HG03064 (cell line): ENCODE measurements around the gene MTG1.
"Not testable (repeated sequence)": the region's sequence is repeated elsewhere in the genome, so short reads cannot be mapped to it uniquely, and the experiment has no call there.

ENCODE experiments used
- ATAC-seq: cut with Tn5 transposase; IDR thresholded peaks from one replicate; pipeline ENCODE4 v1.9.1; 2021; ENCODE audit warnings: low read depth; ENCODE audit not compliant: unreplicated experiment

MTG1 gene

DNA sequence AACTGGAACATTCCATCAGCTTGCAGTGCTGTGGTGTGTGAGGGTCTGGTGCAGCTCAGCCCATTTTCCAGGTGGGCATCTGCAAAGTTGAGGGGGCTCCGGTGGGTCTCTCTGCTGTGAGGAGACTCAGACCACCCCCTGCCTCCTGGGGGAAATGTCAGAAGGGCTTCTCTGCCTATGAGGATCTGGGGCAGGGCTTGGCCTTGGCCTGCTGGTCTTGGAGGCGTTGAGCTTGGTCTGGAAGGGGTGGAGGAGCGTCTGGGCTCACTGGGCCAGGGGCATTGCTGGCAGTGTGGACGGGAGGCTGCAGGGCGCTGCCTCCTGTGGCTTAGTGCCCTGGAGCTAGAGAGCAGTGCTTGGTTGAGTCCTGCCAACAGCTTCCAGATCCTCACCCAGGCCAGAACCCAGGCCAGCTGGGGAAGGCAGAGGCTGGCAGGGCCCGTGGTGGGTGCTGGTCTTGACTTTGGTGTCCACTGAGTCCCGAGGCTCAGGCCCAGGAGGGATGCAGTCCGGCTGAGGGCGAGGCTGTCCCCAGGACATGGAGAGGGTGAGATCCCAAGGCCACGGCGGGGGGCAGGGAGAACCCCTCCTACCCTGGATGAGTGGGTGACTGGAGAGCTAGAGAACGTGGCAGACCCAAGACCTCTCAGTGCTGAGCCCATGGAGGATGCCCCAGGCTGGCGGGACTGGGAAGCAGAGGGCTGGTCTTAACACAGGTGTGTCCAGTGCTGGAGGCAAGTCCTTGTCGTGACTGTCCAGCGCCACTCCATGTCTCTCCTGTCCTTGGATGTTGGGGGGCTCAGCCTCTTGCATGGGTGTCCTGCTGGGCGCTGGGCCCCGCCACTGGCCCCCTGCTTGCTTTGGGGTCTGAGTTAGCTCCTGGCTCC is 27.6 kb downstream of the MTG1 start:
- no peak for ATAC-seq

DNA sequence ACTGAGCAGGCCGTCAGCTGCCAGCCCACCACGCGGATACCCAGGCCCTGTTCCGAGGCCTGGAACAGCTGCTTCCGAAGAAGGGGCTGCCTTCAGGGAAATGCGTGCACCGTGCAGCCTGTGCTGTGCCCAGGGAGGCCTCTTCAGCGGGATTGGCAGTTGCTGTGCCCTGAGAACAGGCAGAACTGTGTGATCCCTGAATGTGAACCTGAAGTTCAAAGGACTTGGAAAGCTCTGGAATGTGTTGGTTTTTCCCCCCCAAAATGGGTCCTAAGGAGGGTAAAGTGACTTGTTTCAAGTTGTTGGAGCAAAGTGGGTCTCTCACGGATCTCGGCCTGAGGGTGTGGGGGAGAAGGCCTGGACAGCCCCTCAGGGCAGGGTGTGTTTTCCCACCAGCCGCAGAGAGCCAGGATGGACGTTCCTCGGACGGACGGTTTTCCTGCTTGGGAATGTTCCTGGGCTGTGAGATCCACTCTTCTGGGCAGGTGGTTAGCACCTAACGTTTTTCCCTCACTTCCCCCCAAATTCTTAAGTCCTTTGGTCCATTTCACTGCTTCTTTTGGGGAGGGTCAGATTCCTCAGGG is 28.4 kb downstream of the MTG1 start:
- ATAC-seq, result no peak

DNA sequence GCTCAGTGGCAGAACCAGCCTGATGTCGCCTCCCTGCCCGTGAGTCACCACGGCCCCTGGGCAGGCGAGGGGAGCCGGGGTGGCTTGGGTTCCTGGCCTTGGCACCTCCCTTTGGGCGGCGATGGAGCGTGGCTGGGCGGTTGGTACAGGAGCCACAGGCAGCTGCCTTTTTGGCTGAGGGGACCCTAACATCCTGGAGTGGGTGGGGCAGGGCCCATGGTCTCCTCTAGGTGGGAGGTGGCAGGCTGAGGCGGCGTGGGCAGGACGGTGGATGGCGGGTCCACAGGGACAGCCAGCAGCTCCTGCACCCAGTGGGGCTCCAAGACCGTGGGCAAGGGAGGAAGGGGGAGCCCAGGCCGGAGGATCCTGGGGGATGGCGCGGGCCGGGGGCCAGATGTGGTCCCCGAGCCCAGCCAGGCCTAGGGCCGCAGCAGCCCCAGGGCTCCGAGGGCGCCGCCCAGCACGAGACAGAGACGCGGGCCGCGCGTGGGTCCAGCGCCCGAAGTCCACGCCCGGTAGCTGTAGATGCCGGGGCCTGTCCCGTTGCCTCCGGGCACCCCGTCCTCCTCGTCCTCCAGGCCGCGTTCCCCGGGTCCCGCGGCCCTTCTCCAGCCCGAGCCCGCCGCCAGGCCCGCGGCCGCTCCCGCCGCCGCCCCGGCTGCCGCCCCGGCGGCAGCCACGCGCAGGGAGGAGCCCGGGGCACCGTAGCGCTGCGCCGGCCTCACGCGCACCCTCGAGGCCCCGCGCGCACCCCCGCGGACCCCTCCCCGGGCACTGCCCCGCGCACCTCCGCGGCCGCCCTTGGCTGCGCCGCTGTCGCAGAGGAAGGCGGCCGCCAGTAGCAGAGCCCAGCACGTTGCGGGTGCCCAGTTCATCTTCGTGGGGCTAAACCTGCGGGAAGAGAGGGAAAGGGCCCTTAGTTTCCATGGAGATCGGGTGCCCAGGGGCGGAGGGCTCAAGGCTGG is 29.1 kb downstream of the MTG1 start:
- no peak for ATAC-seq

DNA sequence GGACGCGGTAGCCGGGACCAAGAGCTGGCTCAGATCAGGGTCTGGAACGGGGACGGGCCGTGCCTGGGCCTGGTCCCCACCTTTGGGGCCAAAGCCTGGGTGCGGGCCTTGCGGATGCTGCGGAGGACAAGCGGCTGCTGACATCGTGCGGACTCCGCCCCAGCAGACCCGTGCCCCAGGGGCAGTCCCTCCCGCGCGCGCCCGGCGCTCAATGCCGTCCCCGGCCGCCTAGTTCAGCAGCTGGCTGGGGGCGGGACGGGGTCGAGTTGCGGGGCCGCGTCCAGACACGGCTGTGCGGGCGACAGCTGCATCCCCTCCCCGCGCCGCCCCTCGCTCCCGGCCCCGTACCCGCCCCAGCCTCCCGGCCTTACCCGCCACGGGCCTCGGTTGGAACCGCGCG is 30.1 kb downstream of the MTG1 start:
- not testable (repeated sequence) for ATAC-seq

DNA sequence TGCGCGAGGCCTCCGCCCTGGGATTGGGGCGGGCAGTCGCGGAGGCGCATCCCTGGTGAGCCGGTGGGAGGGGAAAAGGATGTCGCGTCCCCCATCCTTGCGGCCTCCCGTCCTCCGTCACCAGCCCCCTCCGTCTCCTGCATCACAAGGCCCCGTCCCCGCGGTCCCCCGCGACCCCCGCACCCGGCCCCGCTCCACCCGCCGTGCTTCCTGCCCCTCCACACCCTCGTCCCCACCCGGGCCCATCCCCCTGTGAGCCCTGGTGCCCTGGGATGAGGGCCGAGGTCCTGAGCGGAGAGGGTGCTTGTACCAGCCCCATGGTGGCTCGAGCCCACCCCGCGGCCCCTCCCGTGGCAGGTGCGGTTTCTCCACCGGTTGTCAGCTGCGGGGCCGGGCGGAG is 30.6 kb downstream of the MTG1 start, which contains the start of gene SPRN:
Gene SPRN (minus strand): TSS at position 25 of the 400 bp plus-strand sequence. CDS start 944 bp downstream, outside the sequence.
- not testable (repeated sequence) for ATAC-seq

DNA sequence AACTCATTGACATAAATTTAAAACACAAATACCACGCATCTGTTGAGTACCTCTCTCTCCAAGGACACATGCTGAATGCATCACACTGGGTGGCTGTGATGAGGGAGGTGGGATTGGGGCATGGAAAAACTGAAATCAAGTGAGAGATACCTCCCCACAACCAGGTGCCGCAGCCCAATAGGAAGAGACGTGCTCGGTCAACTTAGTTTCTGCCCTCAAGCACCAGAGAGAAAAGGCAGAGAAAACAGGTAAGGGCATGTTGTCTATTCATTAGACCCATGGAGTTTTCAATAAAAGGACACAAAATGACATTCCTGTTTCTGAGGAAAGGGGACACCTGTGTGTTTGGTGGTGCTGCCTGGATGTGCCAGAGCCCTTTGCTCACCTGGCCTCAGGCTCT is 35.6 kb downstream of the MTG1 start:
- not testable (repeated sequence) for ATAC-seq

DNA sequence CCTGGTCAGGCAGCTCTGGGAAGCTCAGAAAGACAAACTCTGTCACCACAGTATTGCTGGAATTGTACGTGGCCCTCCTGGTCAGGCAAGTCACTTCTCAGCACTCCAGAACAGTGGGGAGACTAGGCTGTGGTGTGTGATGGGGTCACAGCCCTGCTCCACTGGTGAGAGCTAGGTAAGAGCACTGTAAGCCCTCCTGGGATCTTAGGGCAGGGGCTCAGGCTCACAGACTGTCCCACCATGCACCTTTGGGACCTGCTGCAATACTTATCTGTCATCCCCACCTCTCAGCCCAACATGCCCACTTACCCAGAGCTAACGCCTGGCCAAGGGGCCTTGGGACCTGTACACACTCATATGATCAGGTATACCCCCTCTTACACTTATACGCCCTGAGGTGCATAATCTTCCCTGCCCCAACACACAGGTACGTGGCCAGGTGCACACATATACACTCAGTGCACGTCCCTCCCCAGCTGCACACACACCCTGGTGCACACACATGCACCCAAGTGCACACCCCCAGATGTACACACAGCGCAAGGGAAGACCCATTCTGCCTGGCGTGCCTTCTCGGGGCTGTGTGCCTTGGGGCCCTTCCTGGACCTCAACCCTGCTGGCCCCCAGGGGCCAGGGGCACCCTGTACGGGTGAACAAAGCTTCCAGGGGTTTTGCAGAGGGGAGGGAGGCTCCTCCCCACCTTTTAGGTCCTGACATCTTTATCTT is 38.1 kb downstream of the MTG1 start:
- not testable (repeated sequence) for ATAC-seq

DNA sequence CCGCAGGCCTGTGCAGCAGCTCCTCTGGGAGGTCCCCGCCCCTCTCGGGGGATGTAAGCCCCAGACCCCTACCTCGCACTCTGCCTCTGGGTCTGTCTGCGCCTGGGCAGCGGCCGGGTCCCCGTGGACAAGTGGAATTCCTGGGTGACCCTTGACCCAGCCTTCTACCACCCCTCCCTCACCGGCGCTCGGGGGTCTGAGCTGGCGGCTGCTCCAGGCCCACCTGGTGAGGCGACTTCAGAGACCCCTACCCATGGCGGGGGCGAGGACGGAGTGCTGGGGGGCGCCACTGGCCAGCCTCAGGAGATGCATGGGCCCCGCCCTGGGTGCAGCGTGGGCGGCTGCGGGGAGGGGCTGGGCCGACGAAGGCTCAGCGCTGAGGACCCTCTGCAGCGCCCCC is 38.8 kb downstream of the MTG1 start:
- not testable (repeated sequence) for ATAC-seq

DNA sequence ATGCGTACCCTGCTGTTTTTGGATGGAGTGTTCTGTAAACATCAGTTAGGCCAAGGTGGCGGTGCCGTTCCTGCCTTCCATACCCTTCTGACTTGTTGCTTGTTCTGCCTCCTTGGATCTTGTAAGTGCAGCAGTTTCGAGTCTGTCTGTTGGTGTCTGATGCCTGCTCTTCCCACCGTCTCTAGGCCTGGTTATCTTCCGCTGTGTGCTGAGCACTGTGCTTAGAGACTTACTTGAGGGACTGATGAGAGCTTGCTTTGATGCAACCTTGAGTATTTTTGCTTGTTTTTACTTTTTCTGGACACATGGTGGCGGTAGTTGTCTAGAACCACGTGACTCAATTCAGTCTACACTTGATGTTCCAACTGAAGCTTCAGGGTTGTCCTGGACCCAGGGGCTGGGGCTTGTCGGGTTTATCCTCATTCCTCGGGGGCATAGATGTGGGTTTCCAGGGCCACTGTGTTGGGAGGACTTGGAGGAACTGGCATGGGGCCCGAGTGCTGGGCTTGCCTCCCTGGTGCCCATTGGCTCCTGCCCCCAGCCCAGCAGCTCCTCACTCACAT is 44.8 kb downstream of the MTG1 start:
- no peak for ATAC-seq

DNA sequence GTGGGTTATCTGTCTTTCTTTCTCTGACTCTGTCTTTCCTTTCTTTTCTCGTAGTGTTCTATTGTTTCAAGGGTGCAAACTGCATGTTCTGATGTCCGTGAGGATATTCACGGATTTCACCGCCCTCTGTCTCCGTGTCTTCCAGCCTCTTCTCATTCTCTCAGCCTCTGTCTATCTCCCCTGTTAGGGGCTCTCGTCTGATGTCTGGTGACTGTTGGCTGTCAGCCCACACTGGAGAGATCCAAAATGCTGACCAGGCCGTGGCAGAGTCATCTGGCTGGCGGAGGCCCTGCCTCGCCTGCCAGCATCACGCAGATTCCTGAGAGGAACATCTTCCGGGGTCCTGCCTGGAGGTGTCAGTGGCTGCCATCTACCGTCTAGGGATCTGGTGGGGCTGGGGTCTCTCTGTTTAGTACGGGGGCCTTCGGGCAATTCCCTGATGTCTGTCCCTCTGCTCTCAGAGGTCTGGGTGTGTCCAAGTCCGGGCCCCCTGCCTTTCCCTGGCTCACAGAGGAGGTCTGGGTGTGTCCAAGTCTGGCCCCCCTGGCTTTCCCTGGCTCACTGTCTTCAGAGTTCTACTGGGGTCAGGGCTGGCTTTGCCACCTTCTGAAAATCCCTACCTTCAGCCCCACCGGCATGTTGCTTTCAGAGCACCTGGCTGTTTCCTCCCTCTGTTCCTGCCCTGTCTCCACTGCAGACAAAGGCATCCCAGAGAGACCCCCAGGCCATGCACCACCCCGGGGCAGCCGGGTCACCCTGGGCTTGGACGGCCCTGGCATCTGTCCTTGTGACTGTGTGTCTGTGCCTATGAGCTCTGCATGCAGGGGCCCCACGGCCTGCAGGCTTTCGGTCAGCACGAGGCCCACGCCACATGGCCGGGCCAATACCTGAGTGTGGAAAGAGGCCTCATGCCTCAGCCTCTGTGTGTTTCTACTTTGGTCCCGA is 45.8 kb downstream of the MTG1 start:
- no peak for ATAC-seq

DNA sequence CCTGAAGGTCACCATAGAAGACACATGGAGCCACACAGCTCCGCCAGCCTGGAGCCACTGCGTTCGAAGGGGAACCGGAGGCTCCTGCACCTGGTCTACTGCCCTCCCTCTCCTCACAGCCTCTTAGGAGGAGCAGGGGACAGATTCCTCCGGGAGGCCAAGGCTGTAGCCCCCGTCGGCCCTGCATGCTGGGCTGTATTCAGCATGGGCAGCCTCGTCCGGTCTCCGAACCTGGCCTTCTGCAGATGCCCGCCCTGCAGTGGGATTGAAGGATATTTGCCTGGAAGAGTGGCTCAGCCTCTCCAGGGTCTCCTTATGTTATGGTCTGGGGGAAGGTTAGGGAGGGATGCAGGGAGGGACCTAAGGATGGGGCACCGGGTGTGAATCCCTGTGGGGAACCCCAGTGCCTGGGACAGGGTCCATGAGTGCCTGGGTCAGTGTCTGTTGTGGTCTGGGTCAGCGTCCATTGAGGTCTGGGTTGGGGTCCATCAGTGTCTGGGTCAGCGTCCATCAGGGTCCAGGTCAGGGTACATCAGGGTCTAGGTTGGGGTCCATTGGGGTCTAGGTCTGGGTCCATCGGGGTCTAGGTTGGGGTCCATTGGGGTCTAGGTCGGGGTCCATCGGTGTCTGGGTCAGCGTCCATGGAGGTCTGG is 46.8 kb downstream of the MTG1 start:
- ATAC-seq, result no peak

DNA sequence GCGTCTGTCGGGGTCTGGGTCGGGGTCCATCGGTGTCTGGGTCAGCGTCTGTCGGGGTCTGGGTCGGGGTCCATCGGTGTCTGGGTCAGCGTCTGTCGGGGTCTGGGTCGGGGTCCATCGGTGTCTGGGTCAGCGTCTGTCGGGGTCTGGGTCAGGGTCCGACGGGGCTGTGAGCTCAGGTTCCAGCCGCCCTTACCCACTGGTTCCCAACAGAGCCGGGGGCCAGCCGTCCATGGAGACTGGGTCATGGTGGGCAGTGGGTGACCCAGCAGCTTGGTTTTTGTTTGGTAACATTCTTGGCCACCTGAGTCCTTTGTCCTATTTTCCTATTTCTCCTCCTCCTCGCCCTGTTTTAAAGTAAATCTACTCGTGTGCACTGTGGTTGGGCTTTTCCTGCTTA is 47.4 kb downstream of the MTG1 start:
- not testable (repeated sequence) for ATAC-seq

DNA sequence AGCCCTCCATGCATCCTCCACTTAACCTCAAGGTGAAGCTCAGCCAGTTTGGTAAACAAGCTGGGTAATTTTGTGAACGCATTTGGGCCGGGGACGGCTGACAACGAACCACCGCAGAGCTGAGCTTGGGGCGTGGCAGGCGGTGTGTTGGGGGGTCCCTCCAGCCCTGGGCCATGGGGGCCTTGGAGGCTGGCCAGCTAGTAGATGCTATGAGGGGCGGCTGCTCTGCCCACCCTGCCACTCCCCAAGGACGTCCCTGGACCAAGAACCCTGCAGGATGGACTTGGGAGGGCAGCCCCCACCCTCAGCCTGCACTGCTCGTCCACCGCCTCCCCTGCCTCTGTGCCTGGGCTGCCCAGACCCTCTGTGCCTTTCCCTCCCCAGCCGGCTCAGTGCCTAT is 47.8 kb downstream of the MTG1 start:
- no peak for ATAC-seq

DNA sequence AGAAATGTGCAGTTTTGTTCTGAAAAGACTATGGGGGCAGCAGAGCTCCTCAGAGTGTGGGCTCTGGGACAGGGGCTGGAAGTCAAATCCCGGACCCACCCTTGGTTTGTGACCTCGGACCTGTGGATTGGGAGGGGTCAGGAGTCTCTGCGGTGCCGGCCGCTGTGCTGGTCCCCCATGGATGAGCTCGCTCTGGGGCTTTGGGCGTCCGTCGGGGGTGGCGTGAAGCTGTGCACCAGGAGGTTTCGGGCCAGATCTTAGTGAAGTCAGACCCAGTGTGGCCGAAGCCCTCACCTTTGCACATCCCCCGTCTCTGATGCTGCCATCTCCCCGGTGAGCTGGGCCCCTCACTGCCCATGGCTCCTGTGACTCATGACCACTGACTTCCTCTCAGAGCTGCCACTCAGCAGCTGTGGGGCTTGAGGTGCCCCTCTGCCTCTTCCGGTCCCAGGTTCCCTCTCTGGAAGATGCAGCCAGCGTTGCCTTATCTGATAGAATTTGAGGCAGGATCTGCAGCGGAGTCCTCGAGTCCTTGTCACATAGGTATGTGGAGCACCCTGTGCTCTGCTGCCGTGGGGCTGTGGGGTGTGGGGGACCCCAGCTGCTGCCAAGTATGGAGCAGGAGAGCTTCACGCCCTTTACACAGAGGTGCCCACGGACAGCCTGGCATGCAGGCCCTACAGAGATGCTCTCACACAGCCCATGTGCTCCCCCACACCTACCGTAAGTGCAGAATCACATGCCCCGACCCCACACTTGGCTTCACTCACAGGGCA is 48.4 kb downstream of the MTG1 start:
- no peak for ATAC-seq

DNA sequence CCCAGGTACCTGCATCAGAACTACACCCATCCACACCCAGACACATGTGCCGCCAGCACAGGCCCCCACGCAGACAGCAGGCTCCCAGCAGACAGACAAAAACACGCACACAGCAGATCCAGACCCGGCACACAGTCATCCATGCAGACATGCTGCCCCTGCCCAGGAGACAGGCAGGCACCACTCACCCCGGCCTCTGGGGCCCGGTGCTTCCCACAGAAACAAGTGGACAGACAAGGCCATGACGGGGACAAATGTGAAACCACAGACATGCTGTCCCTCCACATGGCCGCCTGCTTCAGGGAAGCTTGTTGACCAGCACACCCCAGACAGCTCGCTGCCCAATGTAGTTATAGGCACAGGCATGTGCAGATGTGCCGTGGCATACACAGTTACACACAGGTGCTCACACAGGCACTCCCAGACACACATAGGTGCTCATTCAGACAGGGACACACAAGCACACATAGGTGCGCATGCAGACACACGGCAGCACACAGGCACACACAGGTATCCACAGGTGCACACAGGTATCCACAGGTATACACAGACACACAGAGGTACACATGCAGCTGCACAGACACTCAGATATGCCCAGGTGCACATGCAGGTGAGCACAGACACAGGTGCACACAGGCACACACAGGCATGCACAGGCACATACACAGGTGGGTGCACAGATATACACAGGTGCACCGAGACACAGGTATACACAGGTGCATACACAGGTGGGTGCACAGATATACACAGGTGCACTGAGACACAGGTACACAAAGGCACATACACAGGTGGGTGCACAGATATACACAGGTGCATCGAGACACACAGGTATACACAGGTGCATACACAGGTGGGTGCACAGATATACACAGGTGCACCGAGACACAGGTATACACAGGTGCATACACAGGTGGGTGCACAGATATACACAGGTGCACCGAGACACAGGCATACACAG is 49.3 kb downstream of the MTG1 start:
- ATAC-seq, result no peak
